HL-60 (cell line): ENCODE results near the gene SEMA6C.

Experiments used
- DNase-seq, 2 experiments: peaks; one replicate each; pipeline ENCODE4 v3.0.0-alpha.2; 2010 to 2020; ENCODE audit warnings: low read depth in 1 of 2, low spot score in 1 of 2
- H3K27ac ChIP-seq: fragments of 250-450 bp; sonication (Bioruptor Pico); replicated peaks from 2 replicates; pipeline ENCODE4 v1.5.1; 2020; ENCODE audit warnings: mild to moderate bottlenecking, moderate library complexity
- H3K27me3 ChIP-seq: fragments of 250-450 bp; sonication (Bioruptor Pico); 2 replicates; pipeline ENCODE4 v1.5.1; 2021; ENCODE audit warnings: mild to moderate bottlenecking, moderate library complexity; ENCODE audit not compliant: insufficient read depth, poor library complexity, severe bottlenecking
- H3K4me3 ChIP-seq: replicated peaks from 2 replicates; pipeline ENCODE4 v1.5.1; 2011; ENCODE audit warnings: mild to moderate bottlenecking, control low read depth, low read length; ENCODE audit not compliant: insufficient read depth
- CTCF ChIP-seq: IDR thresholded peaks from one replicate; pipeline ENCODE4 v1.5.1; 2011; ENCODE audit warnings: low read length, control low read depth, inconsistent platforms; ENCODE audit not compliant: insufficient read depth
- GABPA ChIP-seq: IDR thresholded peaks from 2 replicates; pipeline ENCODE4 v1.6.1; 2012; ENCODE audit warnings: low read depth
- POLR2AphosphoS5 ChIP-seq: IDR thresholded peaks from 2 replicates; pipeline ENCODE4 v1.6.1; 2012; ENCODE audit warnings: low read depth
- REST ChIP-seq: IDR thresholded peaks from 2 replicates; pipeline ENCODE4 v1.6.1; 2012; ENCODE audit warnings: low read depth; ENCODE audit not compliant: insufficient replicate concordance
- SPI1 ChIP-seq: IDR thresholded peaks from 2 replicates; pipeline ENCODE4 v1.6.1; 2012; ENCODE audit warnings: low read depth, mild to moderate bottlenecking, borderline replicate concordance

Gene SEMA6C

GRCh38 chr1:151147132-151147503 lies 687 bp upstream of the SEMA6C start:
- H3K27me3 ChIP-seq, result peaks cover 16% of the 10 kb centered on the region
- no peak for DNase-seq
- no peak overlapping the region for H3K27ac ChIP-seq
- TF ChIP-seq REST, result no peak
- TF ChIP-seq CTCF, result no peak
- peak overlapping the region; percentile 71 for H3K4me3 ChIP-seq

- H3K27ac ChIP-seq, result no peak overlapping the region
- no peak for DNase-seq
Observed at GRCh38 chr1:151146072-151146411, 389 bp downstream of the SEMA6C start.

GRCh38 chr1:151145304-151146071 lies 943 bp downstream of the SEMA6C start:
- no peak for DNase-seq
- H3K4me3 ChIP-seq, result peak overlapping the region; percentile 71
- TF ChIP-seq CTCF (no peak), SPI1 (no peak), REST (no peak), GABPA (no peak), POLR2AphosphoS5 (no peak)
- H3K27me3 ChIP-seq, result peaks cover 16% of the 10 kb centered on the region
- no peak overlapping the region for H3K27ac ChIP-seq

More at GRCh38 chr1:151146072-151146411, 389 bp downstream of the SEMA6C start:
- TF ChIP-seq GABPA (no peak), SPI1 (no peak), REST (no peak), POLR2AphosphoS5 (no peak), CTCF (no peak)
- peaks cover 16% of the 10 kb centered on the region for H3K27me3 ChIP-seq
- H3K4me3 ChIP-seq, result peak overlapping the region; percentile 71
